Naive thymus-derived CD4-positive, alpha-beta T cell (primary cell): Measurements from ENCODE around the gene ATP11A. TPM values are rescaled to one million over a fixed set of nuclear protein-coding genes. Genes with fewer than 3 reads are reported as not detected.
A peak's percentile ranks its signal among the peaks of the same experiment; 100 is the strongest.

Experiments used
- ATAC-seq: fragments of 150-1000 bp; cut with Tn5 transposase; 2 replicates; pipeline ENCODE4 v1.10.0; 2021; ENCODE audit warnings: mild to moderate bottlenecking, moderate library complexity
- CTCF ChIA-PET: fragments of 350-600 bp; sonication (Branson Sonifier 250); formaldehyde crosslinking; loops from one replicate; lab custom pipeline; 2021; ENCODE audit warnings: antibody characterized with exemption; lab: Charles Lee
- POLR2A ChIA-PET: fragments of 350-600 bp; sonication (Branson Sonifier 250); formaldehyde crosslinking; loops from one replicate; lab custom pipeline; 2021; ENCODE audit warnings: antibody characterized with exemption, inconsistent platforms; lab: Charles Lee
- DNase-seq, 9 donors: peaks; one replicate each; pipeline versions ENCODE4 v3.0.0 to v3.0.0-alpha.2; 2020 to 2022; ENCODE audit warnings: mixed read lengths in 1 of 9
- H3K27ac ChIP-seq: one replicate; pipeline ENCODE4 v1.7.0; 2013; ENCODE audit warnings: mild to moderate bottlenecking, low read depth, low read length, moderate library complexity
- H3K27me3 ChIP-seq, 2 donors: one replicate each; pipeline ENCODE4 v1.7.0; 2013; ENCODE audit warnings: low read length in 2 of 2, mild to moderate bottlenecking in 2 of 2, moderate library complexity in 2 of 2; ENCODE audit not compliant: control insufficient read depth in 2 of 2, insufficient read depth in 2 of 2
- H3K36me3 ChIP-seq, 3 experiments: 1 replicate in 2 of 3; 2 replicates in 1 of 3; pipeline ENCODE4 v1.7.0; 2013; ENCODE audit warnings: low read length in 3 of 3, mild to moderate bottlenecking in 3 of 3, moderate library complexity in 1 of 3; ENCODE audit not compliant: insufficient read depth in 3 of 3, control insufficient read depth in 2 of 3
- H3K4me1 ChIP-seq, 2 donors: one replicate each; pipeline ENCODE4 v1.7.0; 2013; ENCODE audit warnings: low read length in 2 of 2, mild to moderate bottlenecking in 2 of 2, moderate library complexity in 1 of 2; ENCODE audit not compliant: control insufficient read depth in 2 of 2, insufficient read depth in 2 of 2
- H3K4me3 ChIP-seq: 2 replicates; pipeline ENCODE4 v1.7.0; 2013; ENCODE audit warnings: mild to moderate bottlenecking, low read length
- H3K9me3 ChIP-seq, 3 experiments: 1 replicate in 2 of 3; 2 replicates in 1 of 3; pipeline ENCODE4 v1.7.0; 2013; ENCODE audit warnings: low read length in 3 of 3; ENCODE audit not compliant: control insufficient read depth in 2 of 3
- H3K27ac Mint-ChIP-seq, 9 donors: one replicate each; pipeline ENCODE4 v1.8.0; 2020 to 2022; ENCODE audit warnings: mixed read lengths in 9 of 9, mild to moderate bottlenecking in 8 of 9, moderate library complexity in 5 of 9, inconsistent platforms in 2 of 9
- H3K27me3 Mint-ChIP-seq, 5 donors: one replicate each; pipeline ENCODE4 v1.8.0; 2021 to 2022; ENCODE audit warnings: mixed read lengths in 5 of 5, mild to moderate bottlenecking in 1 of 5
- H3K36me3 Mint-ChIP-seq, 5 donors: one replicate each; pipeline ENCODE4 v1.8.0; 2020 to 2022; ENCODE audit warnings: mixed read lengths in 5 of 5, mild to moderate bottlenecking in 3 of 5, inconsistent platforms in 1 of 5
- H3K4me1 Mint-ChIP-seq, 7 donors: one replicate each; pipeline ENCODE4 v1.8.0; 2020 to 2022; ENCODE audit warnings: mixed read lengths in 7 of 7, mild to moderate bottlenecking in 3 of 7, inconsistent platforms in 1 of 7
- H3K4me3 Mint-ChIP-seq, 10 donors: one replicate each; pipeline ENCODE4 v1.8.0; 2020 to 2022; ENCODE audit warnings: mild to moderate bottlenecking in 10 of 10, mixed read lengths in 10 of 10, moderate library complexity in 6 of 10, inconsistent platforms in 2 of 10
- H3K9me3 Mint-ChIP-seq, 11 donors: one replicate each; pipeline ENCODE4 v1.8.0; 2020 to 2022; ENCODE audit warnings: mixed read lengths in 11 of 11, mild to moderate bottlenecking in 4 of 11, inconsistent platforms in 1 of 11, moderate library complexity in 1 of 11
- intact Hi-C, 2 donors: fragments of 100-400 bp; cut with micrococcal nuclease; formaldehyde crosslinking; loops; one replicate each; pipeline ENCODE4 v1.15.1; 2023
- polyA plus RNA-seq, 2 donors: library from polyadenylated mRNA; unstranded; fragments of 300-500 nt; fragmentation: Illumina TruSeq; gene quantifications; one replicate each; pipeline ENCODE4 v1.2.3, GENCODE V29; 2021
- total RNA-seq, 6 experiments: library from RNA in 5 of 6; stranded (reverse) in 5 of 6; gene quantifications; 1 replicate in 5 of 6; 2 replicates in 1 of 6; pipeline ENCODE4 v1.2.3 and lab custom pipeline; 2021 to 2026

ATP11A gene
- total and polyA plus RNA-seq, 7 experiments from 2014 or later = 4.3 to 111 (median 58.5) TPM

- Histone ChIP-seq H3K4me3 (no peak overlapping the region), H3K36me3 (peaks cover 0 to 45% (median 5%) of the 10 kb centered on the region in 3 experiments), H3K9me3 (no peaks in the 10 kb centered on the region), H3K4me1 (no peaks in the 10 kb centered on the region), H3K27me3 (no peaks in the 10 kb centered on the region), H3K27ac (no peak overlapping the region)
- intact Hi-C loops = no loop called here
- peaks cover 11 to 68% (median 44%) of the 10 kb centered on the region in 5 donors for H3K36me3 Mint-ChIP-seq
- no peaks in the 10 kb centered on the region for H3K27me3 Mint-ChIP-seq
- peaks cover 0 to 3% (median 0%) of the 10 kb centered on the region in 11 donors for H3K9me3 Mint-ChIP-seq
- no peak for ATAC-seq
- no peak overlapping the region for H3K27ac Mint-ChIP-seq
- DNase-seq = no peak
- CTCF ChIA-PET = no interaction called here
- POLR2A ChIA-PET = no interaction called here
- H3K4me3 Mint-ChIP-seq = no peak overlapping the region
- H3K4me1 Mint-ChIP-seq = peaks cover 0 to 11% (median 0%) of the 10 kb centered on the region in 7 donors
Measured at GRCh38 chr13:112846411-112847115, 156.7 kb downstream of the ATP11A start.

GRCh38 chr13:112849500-112849899 is 159.7 kb downstream of the ATP11A start:
- ATAC-seq = no peak
- intact Hi-C loops = no loop called here
- Mint-ChIP-seq H3K27me3 (no peaks in the 10 kb centered on the region), H3K36me3 (peaks cover 11 to 66% (median 37%) of the 10 kb centered on the region in 5 donors), H3K4me3 (no peak overlapping the region), H3K4me1 (peaks cover 0 to 11% (median 0%) of the 10 kb centered on the region in 7 donors), H3K9me3 (peaks cover 0 to 3% (median 0%) of the 10 kb centered on the region in 11 donors), H3K27ac (no peak overlapping the region)
- Histone ChIP-seq H3K27me3 (no peaks in the 10 kb centered on the region), H3K4me3 (no peak overlapping the region), H3K9me3 (no peaks in the 10 kb centered on the region), H3K27ac (no peak overlapping the region), H3K4me1 (no peaks in the 10 kb centered on the region), H3K36me3 (peaks cover 0 to 30% (median 0%) of the 10 kb centered on the region in 3 experiments)
- POLR2A ChIA-PET = no interaction called here
- no peak for DNase-seq
- CTCF ChIA-PET = no interaction called here

GRCh38 chr13:112850273-112850672 is 160.4 kb downstream of the ATP11A start:
- Mint-ChIP-seq H3K9me3 (peaks cover 0 to 3% (median 0%) of the 10 kb centered on the region in 11 donors), H3K4me3 (no peak overlapping the region), H3K27me3 (no peaks in the 10 kb centered on the region), H3K36me3 (peaks cover 11 to 71% (median 37%) of the 10 kb centered on the region in 5 donors), H3K4me1 (peaks cover 0 to 11% (median 0%) of the 10 kb centered on the region in 7 donors), H3K27ac (peak overlapping the region in 1 of 9 donors; percentile 22)
- ATAC-seq (no peak), DNase-seq (no peak)
- H3K4me1 ChIP-seq = no peaks in the 10 kb centered on the region
- ChIA-PET POLR2A (no interaction called here), CTCF (no interaction called here)
- H3K27ac ChIP-seq = no peak overlapping the region
- no peaks in the 10 kb centered on the region for H3K9me3 ChIP-seq
- intact Hi-C loops = no loop called here
- peaks cover 0 to 32% (median 6%) of the 10 kb centered on the region in 3 experiments for H3K36me3 ChIP-seq
- no peaks in the 10 kb centered on the region for H3K27me3 ChIP-seq
- no peak overlapping the region for H3K4me3 ChIP-seq

- H3K9me3 Mint-ChIP-seq = peaks cover 0 to 3% (median 0%) of the 10 kb centered on the region in 11 donors
- DNase-seq (no peak), ATAC-seq (no peak)
- H3K4me3 Mint-ChIP-seq = no peak overlapping the region
- CTCF ChIA-PET = no interaction called here
- intact Hi-C loops = no loop called here
- no peak overlapping the region for H3K27ac ChIP-seq
- no peak overlapping the region for H3K27ac Mint-ChIP-seq
- H3K36me3 ChIP-seq = peaks cover 0 to 43% (median 6%) of the 10 kb centered on the region in 3 experiments
- H3K27me3 Mint-ChIP-seq = no peaks in the 10 kb centered on the region
- no peaks in the 10 kb centered on the region for H3K9me3 ChIP-seq
- no peak overlapping the region for H3K4me3 ChIP-seq
- POLR2A ChIA-PET = no interaction called here
- peaks cover 6 to 76% (median 30%) of the 10 kb centered on the region in 5 donors for H3K36me3 Mint-ChIP-seq
- H3K27me3 ChIP-seq = no peaks in the 10 kb centered on the region
- peaks cover 0 to 11% (median 0%) of the 10 kb centered on the region in 7 donors for H3K4me1 Mint-ChIP-seq
- no peaks in the 10 kb centered on the region for H3K4me1 ChIP-seq
Measured at GRCh38 chr13:112851107-112852038, 161.5 kb downstream of the ATP11A start.

DNA sequence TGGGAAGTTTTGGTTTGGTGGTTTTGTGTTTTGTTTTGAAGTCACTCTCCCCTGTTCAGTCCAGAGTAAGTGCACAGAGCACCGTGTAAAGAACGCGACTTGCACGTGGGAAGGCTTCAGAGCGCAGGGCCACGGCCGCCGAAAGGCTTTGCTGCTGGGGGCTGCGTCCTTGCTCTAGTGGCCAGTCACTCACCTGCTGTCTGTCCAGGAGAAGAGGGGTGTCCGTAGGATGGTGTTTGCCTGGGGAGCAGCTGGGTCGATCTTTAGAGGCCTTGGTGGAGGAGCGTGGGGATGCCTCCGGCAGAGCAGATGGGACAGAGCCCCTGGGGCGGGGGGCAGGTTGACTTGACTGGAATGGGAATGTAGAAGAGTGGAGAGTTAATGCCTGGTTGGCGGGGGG is 162.6 kb downstream of the ATP11A start:
- intact Hi-C loops = no loop called here
- Histone ChIP-seq H3K9me3 (no peaks in the 10 kb centered on the region), H3K4me3 (no peak overlapping the region), H3K36me3 (peaks cover 0 to 50% (median 6%) of the 10 kb centered on the region in 3 experiments), H3K4me1 (no peaks in the 10 kb centered on the region), H3K27ac (no peak overlapping the region), H3K27me3 (no peaks in the 10 kb centered on the region)
- H3K9me3 Mint-ChIP-seq = peaks cover 0 to 3% (median 0%) of the 10 kb centered on the region in 11 donors
- H3K27me3 Mint-ChIP-seq = no peaks in the 10 kb centered on the region
- ChIA-PET POLR2A (no interaction called here), CTCF (no interaction called here)
- DNase-seq (no peak), ATAC-seq (no peak)
- peak overlapping the region in 1 of 9 donors; percentile 58 for H3K27ac Mint-ChIP-seq
- H3K36me3 Mint-ChIP-seq = peaks cover 6 to 83% (median 30%) of the 10 kb centered on the region in 5 donors
- peaks cover 0 to 11% (median 0%) of the 10 kb centered on the region in 7 donors for H3K4me1 Mint-ChIP-seq
- H3K4me3 Mint-ChIP-seq = no peak overlapping the region

DNA sequence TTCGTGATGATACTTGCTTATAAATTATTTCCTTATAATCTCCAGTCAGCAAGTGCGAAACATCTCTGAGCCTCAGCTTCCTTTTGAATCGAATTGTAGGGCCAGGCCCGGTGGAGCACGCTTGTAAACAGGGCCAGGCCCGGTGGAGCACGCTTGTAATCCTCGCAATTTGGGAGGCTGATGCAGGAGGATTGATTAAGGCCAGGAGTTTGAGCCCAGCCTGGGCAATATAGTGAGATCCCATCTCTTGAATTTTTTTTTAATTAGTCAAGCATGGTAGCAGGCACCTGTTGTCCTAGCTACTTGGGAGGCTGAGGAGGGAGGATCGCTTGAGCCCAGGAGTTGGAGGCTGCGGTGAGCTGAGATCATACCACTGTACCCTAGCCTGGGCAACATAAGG is 163.0 kb downstream of the ATP11A start:
- intact Hi-C loops = no loop called here
- no peak for ATAC-seq
- no peaks in the 10 kb centered on the region for H3K9me3 ChIP-seq
- CTCF ChIA-PET = no interaction called here
- Mint-ChIP-seq H3K27me3 (no peaks in the 10 kb centered on the region), H3K4me1 (peaks cover 0 to 11% (median 0%) of the 10 kb centered on the region in 7 donors), H3K36me3 (peaks cover 6 to 83% (median 26%) of the 10 kb centered on the region in 5 donors), H3K4me3 (no peak overlapping the region), H3K27ac (peak overlapping the region in 1 of 9 donors; percentile 28), H3K9me3 (peaks cover 0 to 1% (median 0%) of the 10 kb centered on the region in 11 donors)
- no peak for DNase-seq
- H3K27ac ChIP-seq = no peak overlapping the region
- POLR2A ChIA-PET = no interaction called here
- H3K4me1 ChIP-seq = no peaks in the 10 kb centered on the region
- no peak overlapping the region for H3K4me3 ChIP-seq
- peaks cover 0 to 54% (median 6%) of the 10 kb centered on the region in 3 experiments for H3K36me3 ChIP-seq
- no peaks in the 10 kb centered on the region for H3K27me3 ChIP-seq
